Measurements from ENCODE around the gene PPP2R1B.
"Not testable (repeated sequence)": the region's sequence is repeated elsewhere in the genome, so short reads cannot be mapped to it uniquely, and the experiment has no call there.

The PPP2R1B gene

GRCh38 chr11:111723595-111723994 is 42.6 kb downstream of the PPP2R1B start:
- DNase-seq = no peak

- DNase-seq = no peak
Measured at GRCh38 chr11:111722501-111722900, 43.7 kb downstream of the PPP2R1B start.

- no peak for DNase-seq
Measured at GRCh38 chr11:111720801-111721494, 45.2 kb downstream of the PPP2R1B start.

- no peak for DNase-seq
Measured at GRCh38 chr11:111719379-111719778, 46.8 kb downstream of the PPP2R1B start.

- no peak for DNase-seq
Measured at GRCh38 chr11:111718859-111719258, 47.3 kb downstream of the PPP2R1B start.

GRCh38 chr11:111718436-111718835 is 47.8 kb downstream of the PPP2R1B start:
- DNase-seq = no peak

- not testable (repeated sequence) for DNase-seq
Measured at GRCh38 chr11:111717660-111718059, 48.5 kb downstream of the PPP2R1B start.

- no peak for DNase-seq
Measured at GRCh38 chr11:111715142-111715816, 50.9 kb downstream of the PPP2R1B start.

GRCh38 chr11:111714522-111714921 is 51.7 kb downstream of the PPP2R1B start:
- no peak for DNase-seq

- no peak for DNase-seq
Measured at GRCh38 chr11:111707691-111708067, 58.5 kb downstream of the PPP2R1B start.

- no peak for DNase-seq
Measured at GRCh38 chr11:111707039-111707690, 59.0 kb downstream of the PPP2R1B start.

GRCh38 chr11:111703576-111703975 is 62.6 kb downstream of the PPP2R1B start:
- DNase-seq = no peak

- DNase-seq = no peak
Measured at GRCh38 chr11:111702623-111703022, 63.6 kb downstream of the PPP2R1B start.

- DNase-seq = no peak
Measured at GRCh38 chr11:111700162-111700561, 66.0 kb downstream of the PPP2R1B start.

GRCh38 chr11:111699579-111700156 is 66.5 kb downstream of the PPP2R1B start:
- DNase-seq = no peak

- no peak for DNase-seq
Measured at GRCh38 chr11:111698852-111699559, 67.2 kb downstream of the PPP2R1B start.

- no peak for DNase-seq
Measured at GRCh38 chr11:111697933-111698371, 68.2 kb downstream of the PPP2R1B start.

GRCh38 chr11:111696556-111696955 is 69.6 kb downstream of the PPP2R1B start:
- DNase-seq = no peak

GRCh38 chr11:111694851-111695250 is 71.3 kb downstream of the PPP2R1B start:
- no peak for DNase-seq

GRCh38 chr11:111693224-111693937 is 72.8 kb downstream of the PPP2R1B start:
- DNase-seq = no peak

GRCh38 chr11:111691741-111692140 is 74.4 kb downstream of the PPP2R1B start:
- DNase-seq = no peak

GRCh38 chr11:111691176-111691575 is 75.0 kb downstream of the PPP2R1B start:
- DNase-seq = no peak
